NCI-H446 (cell line): ENCODE measurements around the gene STAG3.
"Not testable (repeated sequence)": the region's sequence is repeated elsewhere in the genome, so short reads cannot be mapped to it uniquely, and the experiment has no call there.

ENCODE experiments used
- DNase-seq, 2 experiments: peaks; one replicate each; lab custom pipeline; 2025; lab: John Stamatoyannopoulos, UW

The STAG3 gene

DNA sequence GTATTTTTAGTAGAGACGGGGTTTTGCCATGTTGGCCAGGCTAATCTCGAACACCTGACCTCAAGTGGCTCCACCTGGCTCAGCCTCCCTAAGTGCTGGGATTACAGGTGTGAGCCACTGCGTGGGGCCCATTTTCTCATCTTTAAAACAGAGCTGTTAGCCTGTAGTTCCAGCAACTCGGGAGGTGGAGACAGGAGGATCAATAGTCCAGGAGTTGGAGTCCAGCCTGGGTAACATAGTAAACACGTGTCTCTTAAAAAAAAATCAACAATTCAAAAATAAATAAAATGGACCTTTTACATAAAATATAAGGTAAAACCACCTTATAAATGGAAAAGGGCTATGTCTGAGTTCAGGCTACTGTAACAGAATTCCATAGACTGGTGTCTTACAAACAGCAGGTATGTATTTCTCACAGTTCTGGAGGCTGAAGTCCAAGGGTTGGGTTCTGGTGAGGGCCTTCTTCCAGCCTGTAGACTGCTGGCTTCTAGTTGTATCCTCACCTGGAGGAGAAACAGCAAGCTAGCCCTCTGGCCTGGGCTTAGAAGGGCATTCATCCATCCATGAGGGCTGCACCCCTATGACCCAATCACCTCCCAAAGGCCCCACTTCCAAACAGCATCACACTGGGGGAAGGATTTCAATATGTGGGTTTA lies 35.0 kb downstream of the STAG3 start:
- DNase-seq = no peak

DNA sequence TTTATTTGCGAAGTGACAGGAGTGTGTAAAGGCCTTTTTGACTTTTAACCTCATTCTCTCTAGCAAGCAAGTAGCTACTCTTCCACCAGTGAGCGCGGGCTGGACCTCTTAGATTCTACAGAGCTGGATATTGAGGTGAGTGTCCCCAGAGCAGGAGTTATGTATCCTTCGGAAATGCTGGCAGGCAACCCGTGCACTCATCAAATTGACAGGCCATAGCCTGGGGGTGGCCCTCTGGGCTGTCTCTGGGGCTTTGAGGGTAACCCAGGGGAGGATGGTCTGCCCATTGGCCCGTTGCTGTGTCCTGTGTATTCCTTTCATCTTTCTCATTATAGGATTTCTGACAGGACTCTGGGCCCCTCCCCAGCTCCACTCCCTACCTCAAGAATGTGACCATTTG lies 36.0 kb downstream of the STAG3 start:
- no peak for DNase-seq

GRCh38 chr7:100214356-100214755 lies 36.6 kb downstream of the STAG3 start:
- DNase-seq = not testable (repeated sequence)

GRCh38 chr7:100215895-100216294 lies 38.2 kb downstream of the STAG3 start:
- peak; percentile 18 to 53 for DNase-seq

GRCh38 chr7:100217934-100218333 lies 40.2 kb downstream of the STAG3 start:
- DNase-seq = peak in 1 of 2 experiments; percentile 61

DNA sequence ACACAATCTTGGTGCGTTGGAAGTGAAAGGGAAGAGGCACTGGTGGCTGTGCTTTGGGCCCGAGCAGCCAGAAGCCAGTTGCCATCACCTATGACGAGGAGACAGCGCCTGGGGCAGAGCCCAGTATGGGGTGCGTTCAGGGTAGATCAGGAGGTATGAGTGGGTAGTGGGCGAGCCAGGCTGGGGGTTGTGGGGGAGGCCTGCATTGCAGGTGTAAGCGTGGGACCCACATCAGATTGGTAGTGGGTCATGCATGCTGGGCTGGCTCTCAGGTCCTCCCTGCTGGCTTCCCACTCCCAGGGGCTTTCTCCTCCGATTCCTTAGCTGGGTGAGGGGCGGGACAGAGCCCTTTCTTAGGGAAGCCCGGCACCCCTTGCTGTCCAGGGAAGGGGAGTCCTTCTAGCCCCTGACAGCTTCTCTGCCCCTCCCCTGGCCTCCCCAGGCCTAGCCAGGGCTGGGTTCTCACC lies 41.6 kb downstream of the STAG3 start:
- no peak for DNase-seq

- DNase-seq = not testable (repeated sequence)
Measured at GRCh38 chr7:100219801-100220585, 42.3 kb downstream of the STAG3 start, which contains the start of gene PVRIG. Gene PVRIG (plus strand): TSS chr7:100219949. CDS start chr7:100219971, 22 bp downstream.

DNA sequence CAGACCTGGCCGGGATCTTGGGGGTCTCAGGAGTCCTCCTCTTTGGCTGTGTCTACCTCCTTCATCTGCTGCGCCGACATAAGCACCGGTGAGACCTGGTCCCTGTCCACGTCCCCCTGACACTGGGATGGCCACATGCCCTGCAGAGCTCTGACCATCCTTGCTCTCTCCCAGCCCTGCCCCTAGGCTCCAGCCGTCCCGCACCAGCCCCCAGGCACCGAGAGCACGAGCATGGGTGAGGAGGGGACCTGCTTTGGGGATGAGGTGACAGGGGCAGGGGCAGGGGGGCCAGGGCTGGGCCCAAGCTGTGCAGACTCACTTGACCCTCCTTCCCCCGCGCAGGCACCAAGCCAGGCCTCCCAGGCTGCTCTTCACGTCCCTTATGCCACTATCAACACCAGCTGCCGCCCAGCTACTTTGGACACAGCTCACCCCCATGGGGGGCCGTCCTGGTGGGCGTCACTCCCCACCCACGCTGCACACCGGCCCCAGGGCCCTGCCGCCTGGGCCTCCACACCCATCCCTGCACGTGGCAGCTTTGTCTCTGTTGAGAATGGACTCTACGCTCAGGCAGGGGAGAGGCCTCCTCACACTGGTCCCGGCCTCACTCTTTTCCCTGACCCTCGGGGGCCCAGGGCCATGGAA lies 43.0 kb downstream of the STAG3 start:
- no peak for DNase-seq

DNA sequence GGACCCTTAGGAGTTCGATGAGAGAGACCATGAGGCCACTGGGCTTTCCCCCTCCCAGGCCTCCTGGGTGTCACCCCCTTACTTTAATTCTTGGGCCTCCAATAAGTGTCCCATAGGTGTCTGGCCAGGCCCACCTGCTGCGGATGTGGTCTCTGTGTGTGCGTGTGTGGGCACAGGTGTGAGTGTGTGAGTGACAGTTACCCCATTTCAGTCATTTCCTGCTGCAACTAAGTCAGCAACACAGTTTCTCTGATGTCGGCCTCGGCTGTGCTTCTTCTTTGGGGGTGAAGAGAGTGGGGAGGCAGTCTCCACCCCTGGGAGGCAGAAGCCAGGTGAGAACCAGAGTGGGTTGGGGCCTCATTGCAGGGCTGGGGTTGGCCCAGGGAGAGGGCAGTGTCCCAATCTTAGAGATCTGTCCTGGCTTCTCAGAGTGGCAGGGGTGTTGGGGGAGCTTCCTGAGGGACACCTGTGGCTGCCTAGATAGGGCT lies 43.6 kb downstream of the STAG3 start:
- DNase-seq = no peak

GRCh38 chr7:100221767-100222444 lies 44.2 kb downstream of the STAG3 start:
- DNase-seq = no peak

DNA sequence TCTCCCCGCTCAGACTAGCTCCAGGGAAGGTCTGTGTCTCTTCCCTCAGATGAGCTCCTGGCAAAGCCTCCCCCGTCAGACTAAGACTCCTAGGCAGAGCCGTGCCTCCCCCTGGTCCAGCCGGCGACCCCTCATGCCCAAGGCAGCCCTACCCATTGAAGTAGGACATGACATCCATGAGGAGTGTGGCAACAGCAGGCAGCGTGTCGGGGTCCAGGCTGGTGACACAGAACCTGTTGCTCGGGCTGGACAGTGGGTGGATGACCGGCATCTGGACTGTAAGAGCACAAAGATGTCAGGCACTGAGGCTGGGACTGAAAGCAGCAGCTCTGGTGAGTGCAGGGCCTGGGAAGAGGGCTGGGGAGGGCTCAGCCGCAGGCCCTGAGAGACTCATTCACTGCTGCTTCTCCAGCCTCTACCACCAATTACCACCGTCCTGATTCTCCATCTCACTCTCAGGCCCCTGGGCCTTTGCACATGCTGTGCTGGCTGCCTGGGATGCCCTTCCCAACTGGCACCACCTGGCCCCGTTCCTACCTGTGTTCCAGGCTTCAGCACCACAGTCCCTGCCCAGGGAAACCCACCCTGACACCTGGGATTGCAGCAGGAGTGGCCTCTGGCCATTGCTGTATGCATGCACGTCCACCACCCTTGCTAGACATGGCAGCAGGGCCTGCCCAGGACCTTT lies 44.9 kb downstream of the STAG3 start:
- DNase-seq = no peak

DNA sequence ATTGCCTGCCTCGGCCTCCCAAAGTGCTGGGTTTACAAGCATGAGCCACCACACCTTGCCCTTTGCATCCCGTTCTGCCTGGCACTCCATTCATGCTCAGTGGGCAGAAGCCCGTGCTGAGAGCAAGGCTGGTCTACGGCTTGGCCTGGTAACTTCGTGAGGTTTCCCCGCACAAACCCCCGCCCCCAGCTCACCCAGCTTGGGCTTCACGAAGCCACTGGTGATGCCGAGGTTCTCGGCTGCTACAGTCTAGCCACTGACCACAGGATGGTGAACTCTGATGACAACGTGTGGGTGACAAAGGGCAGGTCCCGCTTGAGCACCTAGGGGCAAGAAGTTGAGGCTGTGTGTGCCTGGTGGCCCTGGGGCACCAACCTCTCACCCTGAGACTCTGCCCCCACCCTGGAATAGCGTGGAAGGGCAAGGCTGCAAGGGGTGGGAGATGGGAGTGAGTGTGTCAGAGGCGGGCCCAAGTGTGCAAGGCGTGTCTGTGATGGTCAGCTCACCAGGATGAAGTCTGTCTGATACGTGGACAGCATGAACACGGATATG lies 45.7 kb downstream of the STAG3 start:
- not testable (repeated sequence) for DNase-seq

DNA sequence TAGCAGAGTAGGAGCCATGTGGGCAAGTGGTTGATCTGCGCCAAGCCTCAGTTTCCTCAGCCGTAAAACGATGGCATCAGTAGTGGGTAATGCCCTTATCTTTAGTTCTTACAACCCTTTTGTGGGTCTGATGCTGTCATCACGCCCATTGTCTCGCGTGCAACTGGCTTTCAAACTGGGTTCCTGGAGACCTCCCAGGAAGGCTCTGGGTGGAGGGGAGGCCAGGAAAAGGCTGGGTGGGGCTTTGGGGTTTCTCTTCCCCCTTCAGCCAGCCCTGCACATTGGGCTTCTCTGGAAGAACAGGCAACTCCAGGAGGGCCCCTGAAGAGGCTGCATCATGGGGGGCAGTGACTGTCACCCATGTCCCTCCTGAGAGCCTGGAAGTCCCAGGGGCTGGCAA lies 47.2 kb downstream of the STAG3 start:
- DNase-seq = not testable (repeated sequence)

GRCh38 chr7:100234660-100235317 lies 57.1 kb downstream of the STAG3 start:
- DNase-seq = not testable (repeated sequence)

- DNase-seq = not testable (repeated sequence)
Measured at GRCh38 chr7:100239975-100240374, 62.3 kb downstream of the STAG3 start.

DNA sequence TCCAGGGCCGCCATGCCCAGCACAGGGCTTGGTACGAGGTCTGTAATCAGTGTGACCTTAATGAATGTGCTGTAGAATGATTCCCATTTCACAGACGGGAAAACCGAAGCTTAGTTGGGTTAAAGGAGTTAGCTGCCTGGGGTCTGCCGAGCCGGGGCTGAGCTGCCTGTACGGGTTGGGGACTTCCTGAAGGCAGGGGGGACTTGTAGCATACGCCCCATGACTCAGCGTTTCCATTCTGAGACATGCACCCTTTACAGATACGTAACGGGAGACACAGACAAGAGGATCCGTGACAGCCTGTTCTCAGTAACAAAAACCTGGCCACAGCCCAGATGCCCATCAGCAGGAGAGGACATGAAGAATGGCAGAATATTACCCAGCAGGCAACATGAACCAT lies 65.7 kb downstream of the STAG3 start:
- DNase-seq = not testable (repeated sequence)

GRCh38 chr7:100244988-100245605 lies 67.4 kb downstream of the STAG3 start:
- not testable (repeated sequence) for DNase-seq

GRCh38 chr7:100246121-100246864 lies 68.6 kb downstream of the STAG3 start:
- not testable (repeated sequence) for DNase-seq

DNA sequence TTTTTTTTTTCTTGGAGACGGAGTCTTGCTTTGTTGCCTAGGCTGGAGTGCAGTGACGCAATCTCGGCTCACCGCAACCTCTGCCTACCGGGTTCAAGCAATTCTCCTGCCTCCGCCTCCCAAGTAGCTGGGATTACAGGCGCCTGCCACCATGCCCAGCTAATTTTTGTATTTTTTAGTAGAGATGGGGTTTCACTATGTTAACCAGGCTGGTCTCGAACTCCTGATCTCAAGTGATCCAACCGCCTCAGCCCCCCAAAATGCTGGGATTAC lies 69.1 kb downstream of the STAG3 start:
- DNase-seq = not testable (repeated sequence)
